Aorta (tissue), 5 donors: Measurements from ENCODE around the gene RPS15. TPM values are rescaled to one million over a fixed set of nuclear protein-coding genes. Genes with fewer than 3 reads are reported as not detected.
"Not testable (repeated sequence)": the region's sequence is repeated elsewhere in the genome, so short reads cannot be mapped to it uniquely, and the experiment has no call there.

Experiments used
- ATAC-seq: fragments of 200-7000 bp; cut with Tn5 transposase; one replicate; pipeline ENCODE4 v1.9.1; 2022; ENCODE audit warnings: moderate library complexity; ENCODE audit not compliant: low FRiP score
- DNase-seq, 2 donors: peaks; one replicate each; pipeline ENCODE4 v3.0.0-alpha.2; 2020
- H3K27ac ChIP-seq, 2 donors: one replicate each; pipeline ENCODE4 v1.5.1; 2013; ENCODE audit warnings: low read length in 2 of 2, mild to moderate bottlenecking in 2 of 2, moderate library complexity in 2 of 2, control low read depth in 1 of 2, inconsistent platforms in 1 of 2, low read depth in 1 of 2
- H3K27me3 ChIP-seq, 2 donors: one replicate each; pipeline ENCODE4 v1.6.1; 2013; ENCODE audit warnings: control low read depth in 1 of 2, low read length in 1 of 2, mild to moderate bottlenecking in 1 of 2, moderate library complexity in 1 of 2; ENCODE audit not compliant: insufficient read depth in 2 of 2, control insufficient read depth in 1 of 2
- H3K36me3 ChIP-seq, 2 donors: one replicate each; pipeline ENCODE4 v1.6.1; 2013; ENCODE audit warnings: control low read depth in 1 of 2, low read length in 1 of 2, mild to moderate bottlenecking in 1 of 2; ENCODE audit not compliant: insufficient read depth in 2 of 2, control insufficient read depth in 1 of 2
- H3K4me1 ChIP-seq, 2 donors: one replicate each; pipeline ENCODE4 v1.6.1; 2013; ENCODE audit warnings: low read length in 2 of 2, control low read depth in 1 of 2, mild to moderate bottlenecking in 1 of 2, moderate library complexity in 1 of 2; ENCODE audit not compliant: insufficient read depth in 2 of 2, control insufficient read depth in 1 of 2
- H3K4me3 ChIP-seq, 2 donors: one replicate each; pipeline ENCODE4 v1.5.1; 2013; ENCODE audit warnings: low read length in 2 of 2, control low read depth in 1 of 2, mild to moderate bottlenecking in 1 of 2
- H3K9me3 ChIP-seq: one replicate; pipeline ENCODE4 v1.6.1; 2013; ENCODE audit warnings: mild to moderate bottlenecking, low read length; ENCODE audit not compliant: control insufficient read depth
- WGBS, 2 donors: extraction: QIAGEN DNeasy Blood & Tissue Kit; methylation state at CpG; one replicate each; pipeline ENCODE4 v1.1.7; 2013; 5-methylcytosine and 5-hydroxymethylcytosine counted together
- intact Hi-C, 2 donors: fragments of 100-400 bp; cut with DNase I; formaldehyde crosslinking; loops; one replicate each; pipeline versions ENCODE4 v1.14.2 to v1.15.0; 2022
- polyA plus RNA-seq, 2 donors: library from polyadenylated mRNA; stranded (reverse); fragments of 200-250 nt; gene quantifications; one replicate each; pipeline ENCODE4 v1.2.3, GENCODE V29; 2013
- total RNA-seq, 2 donors: library from RNA; stranded (reverse); fragmentation: NEBNext Ultra II Directional; extraction: Animal tissue kit (Norgen Biotek cat#: 25700); gene quantifications; one replicate each; pipeline ENCODE4 v1.2.1, GENCODE V29; 2021
- donor health status: healthy with polysubstance abuse.
- donor health status: Bipolar disorder and iron deficiency.
- donor health status: DM: no; HTN: no; CAD: no.
- donor health status: DM: no; HTN: no; CAD: no.
- donor health status: DM: yes; HTN: yes; CAD: no.

RPS15 gene
- total and polyA plus RNA-seq, 4 donors, result 707 to 2,878 (median 1,767) TPM

- H3K4me3 ChIP-seq, result no peak overlapping the region
- intact Hi-C loops, result no loop called here
- no peaks in the 10 kb centered on the region for H3K27me3 ChIP-seq
- no peaks in the 10 kb centered on the region for H3K9me3 ChIP-seq
- WGBS, 2 donors, result 87 to 88% methylated on average over 21 of the region's 21 CpGs
- no peaks in the 10 kb centered on the region for H3K4me1 ChIP-seq
- no peak overlapping the region for H3K27ac ChIP-seq
- peaks cover 0 to 2% of the 10 kb centered on the region in 2 donors for H3K36me3 ChIP-seq
- DNase-seq (no peak), ATAC-seq (no peak)
Observed at GRCh38 chr19:1435378-1435989, 2.7 kb upstream of the RPS15 start.

GRCh38 chr19:1437609-1438008 is 587 bp upstream of the RPS15 start:
- Histone ChIP-seq H3K4me1 (no peaks in the 10 kb centered on the region), H3K9me3 (no peaks in the 10 kb centered on the region), H3K4me3 (no peak overlapping the region), H3K27ac (no peak overlapping the region), H3K27me3 (no peaks in the 10 kb centered on the region), H3K36me3 (peaks cover 0 to 4% of the 10 kb centered on the region in 2 donors)
- no peak for DNase-seq
- 47 to 53% methylated on average over 8 of the region's 8 CpGs for WGBS, 2 donors
- intact Hi-C loops, result loop anchor here in 1 of 2 donors (2.0 kb wide), 1 partner anchor 53 kb away; the partner anchor contains the start of genes PCSK4 and REEP6
- no peak for ATAC-seq

- ATAC-seq (no peak), DNase-seq (no peak)
- H3K9me3 ChIP-seq, result no peaks in the 10 kb centered on the region
- H3K27me3 ChIP-seq, result no peaks in the 10 kb centered on the region
- intact Hi-C loops, result loop anchor here in 1 of 2 donors (2.0 kb wide), 1 partner anchor 52 kb away; the partner anchor contains the start of genes PCSK4 and REEP6
- peaks cover 0 to 4% of the 10 kb centered on the region in 2 donors for H3K36me3 ChIP-seq
- H3K27ac ChIP-seq, result no peak overlapping the region
- H3K4me1 ChIP-seq, result no peaks in the 10 kb centered on the region
- peak overlapping the region; percentile 31 to 82 for H3K4me3 ChIP-seq
- 0 to 1% methylated on average over 26 of the region's 26 CpGs for WGBS, 2 donors
Observed at GRCh38 chr19:1438933-1439354, 748 bp downstream of the RPS15 start.

- not testable (repeated sequence) for H3K4me1 ChIP-seq, H3K27ac ChIP-seq, ATAC-seq, H3K4me3 ChIP-seq, H3K27me3 ChIP-seq, H3K36me3 ChIP-seq, H3K9me3 ChIP-seq, DNase-seq
- WGBS, 2 donors, result 83 to 85% methylated on average over 57 of the region's 57 CpGs
- intact Hi-C loops, result loop anchor here in 1 of 2 donors (2.0 kb wide), 1 partner anchor 51 kb away; the partner anchor contains the start of genes PCSK4 and REEP6
Observed at GRCh38 chr19:1439525-1440417, 1.6 kb downstream of the RPS15 start.

GRCh38 chr19:1440418-1440801 is 2.2 kb downstream of the RPS15 start:
- intact Hi-C loops, result no loop called here
- Histone ChIP-seq H3K27ac (no peak overlapping the region), H3K9me3 (no peaks in the 10 kb centered on the region), H3K4me1 (no peaks in the 10 kb centered on the region), H3K4me3 (no peak overlapping the region), H3K36me3 (peaks cover 0 to 4% of the 10 kb centered on the region in 2 donors), H3K27me3 (no peaks in the 10 kb centered on the region)
- DNase-seq, result no peak
- no peak for ATAC-seq
- WGBS, 2 donors, result 85 to 89% methylated on average over 15 of the region's 15 CpGs

GRCh38 chr19:1441022-1441426 is 2.8 kb downstream of the RPS15 start:
- ATAC-seq, result no peak
- Histone ChIP-seq H3K9me3 (no peaks in the 10 kb centered on the region), H3K36me3 (peaks cover 0 to 4% of the 10 kb centered on the region in 2 donors), H3K4me3 (no peak overlapping the region), H3K27ac (no peak overlapping the region), H3K4me1 (no peaks in the 10 kb centered on the region), H3K27me3 (no peaks in the 10 kb centered on the region)
- intact Hi-C loops, result no loop called here
- WGBS, 2 donors, result 86 to 90% methylated on average over 9 of the region's 9 CpGs
- no peak for DNase-seq

GRCh38 chr19:1441677-1442438 is 3.7 kb downstream of the RPS15 start:
- no peaks in the 10 kb centered on the region for H3K9me3 ChIP-seq
- H3K27me3 ChIP-seq, result no peaks in the 10 kb centered on the region
- H3K36me3 ChIP-seq, result peaks cover 0 to 4% of the 10 kb centered on the region in 2 donors
- DNase-seq, result no peak
- no peaks in the 10 kb centered on the region for H3K4me1 ChIP-seq
- no peak overlapping the region for H3K27ac ChIP-seq
- ATAC-seq, result no peak
- no peak overlapping the region for H3K4me3 ChIP-seq
- WGBS, 2 donors, result 66 to 76% methylated on average over 25 of the region's 25 CpGs
- intact Hi-C loops, result no loop called here

GRCh38 chr19:1445185-1445931 is 7.2 kb downstream of the RPS15 start:
- intact Hi-C loops, result no loop called here
- DNase-seq (peak; percentile 78 to 90), ATAC-seq (peak; percentile 87)
- Histone ChIP-seq H3K9me3 (no peaks in the 10 kb centered on the region), H3K4me1 (no peaks in the 10 kb centered on the region), H3K27me3 (no peaks in the 10 kb centered on the region), H3K36me3 (peaks cover 0 to 3% of the 10 kb centered on the region in 2 donors), H3K27ac (no peak overlapping the region), H3K4me3 (no peak overlapping the region)
- 1 to 2% methylated on average over 44 to 70 of the region's 70 CpGs for WGBS, 2 donors
